GM12892 (cell line): ENCODE results near the gene PSMC6.

Experiments used
- POLR2A ChIP-seq: IDR thresholded peaks from 2 replicates; pipeline ENCODE4 v1.6.1; 2011; ENCODE audit warnings: low read depth, low read length, control low read depth
- POLR2AphosphoS5 ChIP-seq: IDR thresholded peaks from 2 replicates; pipeline ENCODE4 v1.6.1; 2011; ENCODE audit warnings: low read depth, low read length, control low read depth

GRCh38 chr14:52759145-52759544 lies 52.1 kb downstream of the PSMC6 start:
- TF ChIP-seq POLR2A: no peak
- TF ChIP-seq POLR2AphosphoS5: no peak
